Stimulated activated CD4-positive, alpha-beta T cell treated with anti-CD3 and anti-CD28 coated beads, Interleukin-15, amount 100 ng/mL, for 48 hours (primary cell): ENCODE measurements around the gene TMEM184A.

ENCODE experiments used
- DNase-seq, 2 donors: peaks; one replicate each; pipeline ENCODE4 v3.0.0-alpha.2; 2020; ENCODE audit warnings: low read depth in 2 of 2

Gene TMEM184A

GRCh38 chr7:1501487-1502270, 54.3 kb downstream of the TMEM184A start:
- DNase-seq = no peak

GRCh38 chr7:1500064-1500807, 55.8 kb downstream of the TMEM184A start:
- DNase-seq = no peak

GRCh38 chr7:1499367-1500029, 56.5 kb downstream of the TMEM184A start:
- DNase-seq = no peak

- no peak for DNase-seq
These were observed 57.4 kb downstream of the TMEM184A start for GRCh38 chr7:1498370-1499305.

- DNase-seq = no peak
These were observed 58.6 kb downstream of the TMEM184A start for GRCh38 chr7:1497293-1497927.

GRCh38 chr7:1496531-1497292, 59.3 kb downstream of the TMEM184A start:
- DNase-seq = no peak

- no peak for DNase-seq
These were observed 60.3 kb downstream of the TMEM184A start for GRCh38 chr7:1495564-1496242.

GRCh38 chr7:1494866-1495563, 61.0 kb downstream of the TMEM184A start:
- no peak for DNase-seq

- no peak for DNase-seq
These were observed 61.6 kb downstream of the TMEM184A start for GRCh38 chr7:1494447-1494846.

GRCh38 chr7:1493571-1493970, 62.4 kb downstream of the TMEM184A start:
- DNase-seq = no peak

- DNase-seq = no peak
These were observed 62.9 kb downstream of the TMEM184A start for GRCh38 chr7:1493129-1493528.

- DNase-seq = no peak
These were observed 63.4 kb downstream of the TMEM184A start for GRCh38 chr7:1492640-1493039.
